Stimulated activated naive CD8-positive, alpha-beta T cell treated with anti-CD3 and anti-CD28 coated beads, Interleukin-15, Interleukin-2, amounts not matched to agents 100 U/mL and 50 U/mL, for 24 hours (primary cell): ENCODE measurements around the gene FHOD3.
A peak's percentile ranks its signal among the peaks of the same experiment; 100 is the strongest.

Source experiments
- ATAC-seq: fragments of 150-1000 bp; cut with Tn5 transposase; one replicate; pipeline ENCODE4 v1.10.0; 2021
- DNase-seq: peaks from one replicate; pipeline ENCODE4 v3.0.0; 2021

The FHOD3 gene

GRCh38 chr18:36595046-36595817 is 297.7 kb downstream of the FHOD3 start:
- DNase-seq, result no peak
- peak; percentile 36 for ATAC-seq

GRCh38 chr18:36595818-36596215 is 298.3 kb downstream of the FHOD3 start:
- ATAC-seq, result no peak

GRCh38 chr18:36597636-36598035 is 300.1 kb downstream of the FHOD3 start:
- no peak for ATAC-seq
- DNase-seq, result no peak

More at GRCh38 chr18:36595818-36596215, 298.3 kb downstream of the FHOD3 start:
- no peak for DNase-seq

- no peak for ATAC-seq
- DNase-seq, result no peak
Measured at GRCh38 chr18:36600548-36600947, 303.0 kb downstream of the FHOD3 start.

GRCh38 chr18:36601316-36601715 is 303.8 kb downstream of the FHOD3 start:
- no peak for ATAC-seq
- no peak for DNase-seq

- DNase-seq, result no peak
- ATAC-seq, result no peak
Measured at GRCh38 chr18:36602071-36602470, 304.6 kb downstream of the FHOD3 start.

- no peak for DNase-seq
- ATAC-seq, result no peak
Measured at GRCh38 chr18:36602620-36603019, 305.1 kb downstream of the FHOD3 start.

- ATAC-seq (no peak), DNase-seq (no peak)
Measured at GRCh38 chr18:36608107-36608506, 310.6 kb downstream of the FHOD3 start.

- ATAC-seq, result no peak
Measured at GRCh38 chr18:36610258-36610657, 312.7 kb downstream of the FHOD3 start.

GRCh38 chr18:36610661-36611060 is 313.1 kb downstream of the FHOD3 start:
- DNase-seq, result no peak
- ATAC-seq, result no peak

More at GRCh38 chr18:36610258-36610657, 312.7 kb downstream of the FHOD3 start:
- DNase-seq, result no peak

- no peak for DNase-seq
- ATAC-seq, result no peak
Measured at GRCh38 chr18:36613069-36613468, 315.6 kb downstream of the FHOD3 start.

GRCh38 chr18:36613810-36614209 is 316.3 kb downstream of the FHOD3 start:
- no peak for DNase-seq
- ATAC-seq, result no peak

- no peak for DNase-seq
- ATAC-seq, result no peak
Measured at GRCh38 chr18:36620788-36621187, 323.3 kb downstream of the FHOD3 start.

- no peak for DNase-seq
- no peak for ATAC-seq
Measured at GRCh38 chr18:36622610-36623009, 325.1 kb downstream of the FHOD3 start.

- ATAC-seq, result no peak
- DNase-seq, result no peak
Measured at GRCh38 chr18:36623091-36623490, 325.6 kb downstream of the FHOD3 start.

- ATAC-seq, result no peak
Measured at GRCh38 chr18:36623681-36624190, 326.2 kb downstream of the FHOD3 start.

GRCh38 chr18:36624451-36625167 is 327.1 kb downstream of the FHOD3 start:
- ATAC-seq (no peak), DNase-seq (no peak)

More at GRCh38 chr18:36623681-36624190, 326.2 kb downstream of the FHOD3 start:
- DNase-seq, result no peak

- DNase-seq (no peak), ATAC-seq (no peak)
Measured at GRCh38 chr18:36625386-36625785, 327.9 kb downstream of the FHOD3 start.

- ATAC-seq, result no peak
- DNase-seq, result no peak
Measured at GRCh38 chr18:36627637-36628036, 330.1 kb downstream of the FHOD3 start.

GRCh38 chr18:36628435-36629137 is 331.1 kb downstream of the FHOD3 start:
- no peak for ATAC-seq

GRCh38 chr18:36629138-36629530 is 331.6 kb downstream of the FHOD3 start:
- ATAC-seq (no peak), DNase-seq (no peak)

More at GRCh38 chr18:36628435-36629137, 331.1 kb downstream of the FHOD3 start:
- DNase-seq, result no peak

GRCh38 chr18:36629836-36630235 is 332.3 kb downstream of the FHOD3 start:
- ATAC-seq (no peak), DNase-seq (no peak)

GRCh38 chr18:36630917-36631316 is 333.4 kb downstream of the FHOD3 start:
- ATAC-seq, result no peak

More at GRCh38 chr18:36630917-36631316, 333.4 kb downstream of the FHOD3 start:
- no peak for DNase-seq
